PC-3 (cell line): ENCODE measurements around the gene VIPR2.

Source experiments
- EZH2phosphoT487 ChIP-seq: fragments of 300-600 bp; sonication (generic); IDR thresholded peaks from 2 replicates; pipeline ENCODE4 v1.6.1; 2018; ENCODE audit warnings: mild to moderate bottlenecking, antibody characterized with exemption, low read length, borderline replicate concordance
- TF ChIP-seq, protein P1 (sequence below): fragments of 300-600 bp; sonication (generic); conservative IDR thresholded peaks from 2 replicates; pipeline ENCODE4 v1.5.1; 2017; ENCODE audit warnings: antibody characterized with exemption, low read depth, mild to moderate bottlenecking, low read length

GRCh38 chr7:159026271-159027055 is 118.2 kb downstream of the VIPR2 start:
- no peak for TF ChIP-seq EZH2phosphoT487
- TF ChIP-seq, protein P1, sequence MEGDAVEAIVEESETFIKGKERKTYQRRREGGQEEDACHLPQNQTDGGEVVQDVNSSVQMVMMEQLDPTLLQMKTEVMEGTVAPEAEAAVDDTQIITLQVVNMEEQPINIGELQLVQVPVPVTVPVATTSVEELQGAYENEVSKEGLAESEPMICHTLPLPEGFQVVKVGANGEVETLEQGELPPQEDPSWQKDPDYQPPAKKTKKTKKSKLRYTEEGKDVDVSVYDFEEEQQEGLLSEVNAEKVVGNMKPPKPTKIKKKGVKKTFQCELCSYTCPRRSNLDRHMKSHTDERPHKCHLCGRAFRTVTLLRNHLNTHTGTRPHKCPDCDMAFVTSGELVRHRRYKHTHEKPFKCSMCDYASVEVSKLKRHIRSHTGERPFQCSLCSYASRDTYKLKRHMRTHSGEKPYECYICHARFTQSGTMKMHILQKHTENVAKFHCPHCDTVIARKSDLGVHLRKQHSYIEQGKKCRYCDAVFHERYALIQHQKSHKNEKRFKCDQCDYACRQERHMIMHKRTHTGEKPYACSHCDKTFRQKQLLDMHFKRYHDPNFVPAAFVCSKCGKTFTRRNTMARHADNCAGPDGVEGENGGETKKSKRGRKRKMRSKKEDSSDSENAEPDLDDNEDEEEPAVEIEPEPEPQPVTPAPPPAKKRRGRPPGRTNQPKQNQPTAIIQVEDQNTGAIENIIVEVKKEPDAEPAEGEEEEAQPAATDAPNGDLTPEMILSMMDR: no peak
